DOHH2 (cell line): ENCODE data around the gene KIF23.

Source experiments
- H3F3A ChIP-seq: fragments of 200-600 bp; sonication (generic), shearing (Covaris generic); 2 replicates; pipeline ENCODE4 v1.6.0; 2016; ENCODE audit warnings: antibody characterized with exemption, mild to moderate bottlenecking; ENCODE audit not compliant: control insufficient read depth, insufficient read depth
- H3K27ac ChIP-seq: fragments of 200-600 bp; sonication (generic); 2 replicates; pipeline ENCODE4 v1.5.1; 2014; ENCODE audit warnings: low read depth, mild to moderate bottlenecking, low read length, moderate library complexity
- H3K27me3 ChIP-seq: fragments of 200-600 bp; sonication (generic); 2 replicates; pipeline ENCODE4 v1.6.1; 2014; ENCODE audit warnings: mild to moderate bottlenecking, low read length, mixed read lengths; ENCODE audit not compliant: control insufficient read depth
- H3K36me3 ChIP-seq: fragments of 200-600 bp; sonication (generic); 2 replicates; pipeline ENCODE4 v1.6.1; 2014; ENCODE audit warnings: mild to moderate bottlenecking, low read length, moderate library complexity, mixed read lengths; ENCODE audit not compliant: control insufficient read depth
- H3K4me1 ChIP-seq: fragments of 200-600 bp; sonication (generic); 2 replicates; pipeline ENCODE4 v1.6.1; 2014; ENCODE audit warnings: mild to moderate bottlenecking, low read length, mixed read lengths; ENCODE audit not compliant: control insufficient read depth
- H3K4me2 ChIP-seq: fragments of 200-600 bp; sonication (generic); 2 replicates; pipeline ENCODE4 v1.6.0; 2014; ENCODE audit warnings: mild to moderate bottlenecking, low read length, moderate library complexity
- H3K4me3 ChIP-seq: fragments of 200-600 bp; sonication (generic); 2 replicates; pipeline ENCODE4 v1.5.1; 2014; ENCODE audit warnings: mild to moderate bottlenecking, low read length, mixed read lengths
- H3K79me2 ChIP-seq: fragments of 200-600 bp; sonication (generic); 2 replicates; pipeline ENCODE4 v1.6.1; 2014; ENCODE audit warnings: mild to moderate bottlenecking, low read length, mixed read lengths; ENCODE audit not compliant: control insufficient read depth
- H3K9me2 ChIP-seq: fragments of 200-600 bp; sonication (generic); replicated peaks from 2 replicates; pipeline ENCODE4 v1.6.1; 2014; ENCODE audit warnings: mild to moderate bottlenecking, low read length, mixed read lengths; ENCODE audit not compliant: control insufficient read depth
- H3K9me3 ChIP-seq: fragments of 200-600 bp; sonication (generic); 2 replicates; pipeline ENCODE4 v1.6.1; 2014; ENCODE audit warnings: antibody characterized with exemption, low read length, mixed read lengths; ENCODE audit not compliant: control insufficient read depth, insufficient read depth
- H4K20me1 ChIP-seq: fragments of 200-600 bp; sonication (generic); 2 replicates; pipeline ENCODE4 v1.6.0; 2014; ENCODE audit warnings: low read depth, mild to moderate bottlenecking, antibody characterized with exemption, low read length, moderate library complexity; ENCODE audit not compliant: control insufficient read depth, insufficient read depth
- CTCF ChIP-seq: fragments of 200-600 bp; sonication (generic); IDR thresholded peaks from one replicate; pipeline ENCODE4 v1.5.1; 2014; ENCODE audit warnings: antibody characterized with exemption, mild to moderate bottlenecking, low read depth, low read length; ENCODE audit not compliant: poor library complexity, severe bottlenecking
- EZH2phosphoT487 ChIP-seq: fragments of 200-600 bp; sonication (generic); IDR thresholded peaks from 2 replicates; pipeline ENCODE4 v1.6.1; 2017; ENCODE audit warnings: borderline replicate concordance, mild to moderate bottlenecking, antibody characterized with exemption, low read length, moderate library complexity, mixed read lengths

KIF23 gene

DNA sequence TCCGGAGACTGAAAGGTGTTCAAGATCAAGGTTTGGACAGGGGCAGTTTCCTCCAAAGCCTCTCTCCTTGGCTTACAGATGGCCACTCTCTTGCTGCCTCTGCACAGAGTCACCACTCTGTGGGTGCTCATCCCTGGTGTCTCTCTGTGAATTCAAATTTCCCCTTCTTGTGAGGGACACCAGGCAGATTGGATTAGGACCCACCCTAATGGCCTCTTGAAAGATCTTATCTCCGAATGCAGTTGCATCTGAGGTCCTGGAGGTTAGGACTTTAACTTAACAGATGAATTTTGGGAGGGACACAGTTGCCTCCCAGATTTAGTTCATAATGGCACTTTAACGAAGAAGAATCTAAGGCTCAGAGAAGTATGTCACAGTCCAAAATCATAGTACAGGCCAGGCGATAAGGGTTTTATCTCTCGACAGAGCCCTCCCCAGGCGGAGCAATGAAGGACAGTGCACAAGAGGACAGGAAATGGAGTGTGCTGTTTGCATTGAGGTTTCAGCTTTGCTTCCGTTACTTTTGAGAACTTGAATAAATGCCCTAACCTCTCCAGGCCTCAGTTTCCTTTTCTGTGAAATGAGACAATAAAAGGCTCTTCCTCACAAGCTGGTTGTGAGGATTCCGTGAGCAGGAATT lies 38.9 kb upstream of the KIF23 start:
- H4K20me1 ChIP-seq = no peaks in the 10 kb centered on the region
- H3F3A ChIP-seq = no peaks in the 10 kb centered on the region
- H3K4me2 ChIP-seq = no peak overlapping the region
- TF ChIP-seq CTCF (no peak), EZH2phosphoT487 (no peak)
- peaks cover 21% of the 10 kb centered on the region for H3K27me3 ChIP-seq
- H3K27ac ChIP-seq = no peak overlapping the region
- H3K4me1 ChIP-seq = no peaks in the 10 kb centered on the region
- no peaks in the 10 kb centered on the region for H3K9me3 ChIP-seq
- no peak overlapping the region for H3K4me3 ChIP-seq
- H3K9me2 ChIP-seq = no peaks in the 10 kb centered on the region
- no peaks in the 10 kb centered on the region for H3K79me2 ChIP-seq
- H3K36me3 ChIP-seq = no peaks in the 10 kb centered on the region

GRCh38 chr15:69377216-69377970 lies 36.8 kb upstream of the KIF23 start:
- H3K4me1 ChIP-seq = no peaks in the 10 kb centered on the region
- H3K9me3 ChIP-seq = no peaks in the 10 kb centered on the region
- no peaks in the 10 kb centered on the region for H3K9me2 ChIP-seq
- H3K27me3 ChIP-seq = peaks cover 17% of the 10 kb centered on the region
- H3K79me2 ChIP-seq = no peaks in the 10 kb centered on the region
- no peak overlapping the region for H3K4me2 ChIP-seq
- no peaks in the 10 kb centered on the region for H4K20me1 ChIP-seq
- H3K27ac ChIP-seq = no peak overlapping the region
- no peaks in the 10 kb centered on the region for H3F3A ChIP-seq
- no peak for TF ChIP-seq CTCF
- no peak for TF ChIP-seq EZH2phosphoT487
- H3K4me3 ChIP-seq = no peak overlapping the region
- H3K36me3 ChIP-seq = no peaks in the 10 kb centered on the region

DNA sequence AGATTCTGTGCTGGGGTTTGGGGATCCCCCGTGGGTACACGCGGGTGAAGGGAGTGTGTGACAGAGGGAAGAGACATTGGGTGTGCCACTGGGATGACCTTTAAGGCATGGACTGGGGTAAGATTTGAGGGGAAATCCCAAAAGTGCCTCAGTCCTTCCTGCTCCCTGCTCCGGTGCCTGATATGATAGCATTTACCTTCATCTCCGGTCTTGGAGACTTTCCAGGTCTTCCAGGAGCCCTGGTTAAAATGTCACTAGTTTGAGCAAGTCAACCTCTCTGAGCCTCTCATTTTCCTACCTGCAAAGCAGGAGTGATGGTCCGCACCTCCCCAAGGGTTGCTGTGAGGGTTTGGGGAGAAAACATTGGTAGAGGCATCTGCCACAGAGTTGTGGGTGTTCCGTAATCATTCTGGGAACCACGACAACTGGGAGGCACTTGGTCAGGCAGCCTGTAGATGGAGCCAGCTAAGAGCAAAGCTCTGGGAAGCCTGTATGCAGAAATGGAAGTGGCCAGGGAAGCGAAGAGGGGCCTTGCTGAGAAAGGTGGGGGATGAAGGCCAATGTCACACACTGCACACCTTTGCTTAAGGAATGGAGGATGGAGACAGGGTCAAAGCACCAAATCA lies 33.9 kb upstream of the KIF23 start:
- H3K9me3 ChIP-seq = no peaks in the 10 kb centered on the region
- H3F3A ChIP-seq = no peaks in the 10 kb centered on the region
- H3K27ac ChIP-seq = no peak overlapping the region
- H3K36me3 ChIP-seq = no peaks in the 10 kb centered on the region
- TF ChIP-seq EZH2phosphoT487 (no peak), CTCF (no peak)
- no peaks in the 10 kb centered on the region for H3K79me2 ChIP-seq
- peaks cover 10% of the 10 kb centered on the region; the same call in 1 of the 2 replicates for H3K27me3 ChIP-seq
- no peaks in the 10 kb centered on the region for H3K4me1 ChIP-seq
- no peaks in the 10 kb centered on the region for H4K20me1 ChIP-seq
- H3K9me2 ChIP-seq = no peaks in the 10 kb centered on the region
- H3K4me3 ChIP-seq = no peak overlapping the region
- no peak overlapping the region for H3K4me2 ChIP-seq
